Naive thymus-derived CD4-positive, alpha-beta T cell (primary cell): ENCODE measurements around the gene HNRNPD. TPM values are rescaled to one million over a fixed set of nuclear protein-coding genes. Genes with fewer than 3 reads are reported as not detected.

Source experiments
- ATAC-seq: fragments of 150-1000 bp; cut with Tn5 transposase; 2 replicates; pipeline ENCODE4 v1.10.0; 2021; ENCODE audit warnings: mild to moderate bottlenecking, moderate library complexity
- CTCF ChIA-PET: fragments of 350-600 bp; sonication (Branson Sonifier 250); formaldehyde crosslinking; loops from one replicate; lab custom pipeline; 2021; ENCODE audit warnings: antibody characterized with exemption; lab: Charles Lee
- POLR2A ChIA-PET: fragments of 350-600 bp; sonication (Branson Sonifier 250); formaldehyde crosslinking; loops from one replicate; lab custom pipeline; 2021; ENCODE audit warnings: antibody characterized with exemption, inconsistent platforms; lab: Charles Lee
- DNase-seq, 9 donors: peaks; one replicate each; pipeline versions ENCODE4 v3.0.0 to v3.0.0-alpha.2; 2020 to 2022; ENCODE audit warnings: mixed read lengths in 1 of 9
- H3K27ac ChIP-seq: one replicate; pipeline ENCODE4 v1.7.0; 2013; ENCODE audit warnings: mild to moderate bottlenecking, low read depth, low read length, moderate library complexity
- H3K27me3 ChIP-seq, 2 donors: one replicate each; pipeline ENCODE4 v1.7.0; 2013; ENCODE audit warnings: low read length in 2 of 2, mild to moderate bottlenecking in 2 of 2, moderate library complexity in 2 of 2; ENCODE audit not compliant: control insufficient read depth in 2 of 2, insufficient read depth in 2 of 2
- H3K36me3 ChIP-seq, 3 experiments: 1 replicate in 2 of 3; 2 replicates in 1 of 3; pipeline ENCODE4 v1.7.0; 2013; ENCODE audit warnings: low read length in 3 of 3, mild to moderate bottlenecking in 3 of 3, moderate library complexity in 1 of 3; ENCODE audit not compliant: insufficient read depth in 3 of 3, control insufficient read depth in 2 of 3
- H3K4me1 ChIP-seq, 2 donors: one replicate each; pipeline ENCODE4 v1.7.0; 2013; ENCODE audit warnings: low read length in 2 of 2, mild to moderate bottlenecking in 2 of 2, moderate library complexity in 1 of 2; ENCODE audit not compliant: control insufficient read depth in 2 of 2, insufficient read depth in 2 of 2
- H3K4me3 ChIP-seq: 2 replicates; pipeline ENCODE4 v1.7.0; 2013; ENCODE audit warnings: mild to moderate bottlenecking, low read length
- H3K9me3 ChIP-seq, 3 experiments: 1 replicate in 2 of 3; 2 replicates in 1 of 3; pipeline ENCODE4 v1.7.0; 2013; ENCODE audit warnings: low read length in 3 of 3; ENCODE audit not compliant: control insufficient read depth in 2 of 3
- H3K27ac Mint-ChIP-seq, 9 donors: one replicate each; pipeline ENCODE4 v1.8.0; 2020 to 2022; ENCODE audit warnings: mixed read lengths in 9 of 9, mild to moderate bottlenecking in 8 of 9, moderate library complexity in 5 of 9, inconsistent platforms in 2 of 9
- H3K27me3 Mint-ChIP-seq, 5 donors: one replicate each; pipeline ENCODE4 v1.8.0; 2021 to 2022; ENCODE audit warnings: mixed read lengths in 5 of 5, mild to moderate bottlenecking in 1 of 5
- H3K36me3 Mint-ChIP-seq, 5 donors: one replicate each; pipeline ENCODE4 v1.8.0; 2020 to 2022; ENCODE audit warnings: mixed read lengths in 5 of 5, mild to moderate bottlenecking in 3 of 5, inconsistent platforms in 1 of 5
- H3K4me1 Mint-ChIP-seq, 7 donors: one replicate each; pipeline ENCODE4 v1.8.0; 2020 to 2022; ENCODE audit warnings: mixed read lengths in 7 of 7, mild to moderate bottlenecking in 3 of 7, inconsistent platforms in 1 of 7
- H3K4me3 Mint-ChIP-seq, 10 donors: one replicate each; pipeline ENCODE4 v1.8.0; 2020 to 2022; ENCODE audit warnings: mild to moderate bottlenecking in 10 of 10, mixed read lengths in 10 of 10, moderate library complexity in 6 of 10, inconsistent platforms in 2 of 10
- H3K9me3 Mint-ChIP-seq, 11 donors: one replicate each; pipeline ENCODE4 v1.8.0; 2020 to 2022; ENCODE audit warnings: mixed read lengths in 11 of 11, mild to moderate bottlenecking in 4 of 11, inconsistent platforms in 1 of 11, moderate library complexity in 1 of 11
- intact Hi-C, 2 donors: fragments of 100-400 bp; cut with micrococcal nuclease; formaldehyde crosslinking; loops; one replicate each; pipeline ENCODE4 v1.15.1; 2023
- polyA plus RNA-seq, 2 donors: library from polyadenylated mRNA; unstranded; fragments of 300-500 nt; fragmentation: Illumina TruSeq; gene quantifications; one replicate each; pipeline ENCODE4 v1.2.3, GENCODE V29; 2021
- total RNA-seq, 6 experiments: library from RNA in 5 of 6; stranded (reverse) in 5 of 6; gene quantifications; 1 replicate in 5 of 6; 2 replicates in 1 of 6; pipeline ENCODE4 v1.2.3 and lab custom pipeline; 2021 to 2026

Gene HNRNPD
- total and polyA plus RNA-seq, 7 experiments from 2014 or later, result 200 to 355 (median 249) TPM

DNA sequence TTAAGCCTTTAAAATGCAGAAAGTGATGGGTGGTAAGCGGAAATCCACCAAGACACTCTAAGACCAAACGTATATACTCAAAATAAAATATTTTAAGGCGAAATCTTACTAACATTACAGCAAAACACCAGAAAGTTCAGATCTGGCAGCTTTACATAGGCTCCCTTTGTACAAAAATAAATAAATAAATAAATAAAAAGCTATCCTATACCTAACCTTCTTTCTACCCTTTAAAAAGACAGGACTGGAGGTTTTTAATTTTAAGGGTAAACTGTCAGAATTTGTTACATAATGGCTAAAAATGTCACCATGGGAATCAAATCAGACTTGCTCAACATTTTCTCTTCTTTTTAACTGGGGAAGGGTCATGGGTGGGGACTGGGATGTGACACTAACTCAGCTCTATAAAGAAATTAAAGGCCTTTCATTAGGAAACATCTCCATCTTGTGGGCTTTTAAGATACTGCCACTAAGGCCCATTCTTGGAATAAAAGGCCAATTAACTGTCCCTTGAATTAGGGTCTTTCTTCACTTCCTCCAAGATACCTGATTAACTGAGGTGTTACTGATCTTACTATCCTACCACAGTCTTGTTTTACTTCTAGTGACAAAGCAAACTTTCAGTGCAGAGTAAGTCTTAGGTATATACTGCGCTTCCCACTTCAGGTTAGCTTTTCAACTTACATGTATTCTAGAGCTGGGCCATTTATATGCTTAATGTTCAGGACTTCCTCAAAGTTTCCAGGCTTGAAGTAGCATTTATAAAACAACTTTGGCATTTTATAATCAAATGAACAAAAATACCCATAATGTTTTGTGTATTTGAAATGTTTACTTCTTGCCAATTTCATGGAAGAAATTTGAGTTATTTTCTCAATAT lies 13.3 kb downstream of the HNRNPD start:
- H3K27me3 Mint-ChIP-seq, result no peaks in the 10 kb centered on the region
- no peaks in the 10 kb centered on the region for H3K9me3 Mint-ChIP-seq
- H3K36me3 Mint-ChIP-seq, result peaks cover 4 to 33% (median 26%) of the 10 kb centered on the region in 5 donors
- Histone ChIP-seq H3K36me3 (peaks cover 18 to 33% (median 20%) of the 10 kb centered on the region in 3 experiments), H3K4me3 (no peak overlapping the region), H3K4me1 (peaks cover 62 to 74% of the 10 kb centered on the region in 2 donors), H3K27me3 (no peaks in the 10 kb centered on the region), H3K9me3 (no peaks in the 10 kb centered on the region), H3K27ac (peak overlapping the region; percentile 18)
- DNase-seq (peak in 6 of 9 donors; percentile 17 to 33 (median 31)), ATAC-seq (peak; percentile 70)
- peak overlapping the region in 7 of 10 donors; percentile 0 to 56 (median 36) for H3K4me3 Mint-ChIP-seq
- H3K4me1 Mint-ChIP-seq, result peaks cover 64 to 98% (median 89%) of the 10 kb centered on the region in 7 donors
- POLR2A ChIA-PET, result interaction anchor here (0.7 to 4.1 kb wide), 5 partner anchors 9 to 68 kb away, joined by 3 to 28 read pairs (median 3); partner anchors contain the start of genes HNRNPD and HNRNPDL
- intact Hi-C loops, result loop anchor here in 1 of 2 donors (1.0 to 10.0 kb wide), 9 partner anchors 11 to 954 kb away; no protein-coding TSS in a partner anchor
- peak overlapping the region in 8 of 9 donors; percentile 34 to 85 (median 54) for H3K27ac Mint-ChIP-seq
- CTCF ChIA-PET, result interaction anchor here (1.1 to 2.5 kb wide), 7 partner anchors 9 to 236 kb away, joined by 3 to 8 read pairs (median 5); no protein-coding TSS in a partner anchor

DNA sequence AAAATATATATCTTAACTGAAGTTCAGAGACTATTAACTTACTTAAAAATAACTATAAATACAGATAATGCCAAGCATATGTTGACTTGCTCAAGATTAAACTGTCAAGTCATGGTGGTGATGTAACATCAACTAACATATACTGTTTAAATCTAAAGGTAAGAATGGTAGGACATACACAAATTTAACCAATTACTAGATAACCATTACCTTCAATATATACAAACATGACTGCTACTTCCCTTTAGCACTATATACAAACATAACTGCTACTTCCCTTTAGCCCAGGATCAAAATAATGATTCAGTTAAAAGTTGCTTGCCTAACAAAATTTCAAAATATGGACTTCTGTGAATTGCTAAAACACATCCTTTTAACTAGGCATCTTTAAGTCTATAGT lies 14.9 kb downstream of the HNRNPD start:
- H3K4me3 Mint-ChIP-seq, result peak overlapping the region in 5 of 10 donors; percentile 3 to 57 (median 46)
- peaks cover 5 to 39% (median 29%) of the 10 kb centered on the region in 5 donors for H3K36me3 Mint-ChIP-seq
- no peaks in the 10 kb centered on the region for H3K9me3 Mint-ChIP-seq
- intact Hi-C loops, result no loop called here
- peak overlapping the region in 8 of 9 donors; percentile 27 to 85 (median 58) for H3K27ac Mint-ChIP-seq
- no peaks in the 10 kb centered on the region for H3K27me3 ChIP-seq
- H3K4me3 ChIP-seq, result no peak overlapping the region
- no peaks in the 10 kb centered on the region for H3K27me3 Mint-ChIP-seq
- peak overlapping the region; percentile 8 for H3K27ac ChIP-seq
- H3K4me1 Mint-ChIP-seq, result peaks cover 55 to 93% (median 86%) of the 10 kb centered on the region in 7 donors
- peak; percentile 50 for ATAC-seq
- H3K36me3 ChIP-seq, result peaks cover 25 to 45% (median 29%) of the 10 kb centered on the region in 3 experiments
- POLR2A ChIA-PET, result interaction anchor here (3.8 kb wide), 1 partner anchor 13 kb away, joined by 23 read pairs; no protein-coding TSS in a partner anchor
- CTCF ChIA-PET, result interaction anchor here (0.7 kb wide), 1 partner anchor 832 kb away, joined by 3 read pairs; no protein-coding TSS in a partner anchor
- DNase-seq, result no peak
- H3K4me1 ChIP-seq, result peaks cover 57 to 58% of the 10 kb centered on the region in 2 donors
- H3K9me3 ChIP-seq, result no peaks in the 10 kb centered on the region

DNA sequence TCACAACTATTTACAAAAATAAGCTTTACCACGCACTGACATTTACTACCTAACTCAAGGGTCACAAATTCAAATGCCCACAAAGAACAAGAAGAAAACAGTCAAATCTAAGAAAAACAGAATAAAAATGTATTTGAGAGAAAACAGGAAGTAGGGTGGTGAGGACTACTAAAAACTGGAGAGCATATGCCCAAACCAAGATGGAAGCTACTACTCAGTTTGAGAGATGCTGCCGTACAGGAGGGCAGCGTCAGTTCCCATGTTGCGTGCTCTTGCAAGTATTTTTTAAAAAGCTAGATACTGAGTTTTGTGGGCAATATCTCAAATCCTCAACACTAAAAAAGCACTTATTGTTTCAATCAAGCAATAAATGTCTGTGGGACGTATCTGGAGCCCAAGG lies 16.2 kb downstream of the HNRNPD start:
- Mint-ChIP-seq H3K9me3 (no peaks in the 10 kb centered on the region), H3K36me3 (peaks cover 5 to 51% (median 31%) of the 10 kb centered on the region in 5 donors), H3K27ac (peak overlapping the region; percentile 48 to 88 (median 70)), H3K4me1 (peaks cover 48 to 91% (median 85%) of the 10 kb centered on the region in 7 donors), H3K4me3 (peak overlapping the region in 3 of 10 donors; percentile 14 to 53 (median 26)), H3K27me3 (no peaks in the 10 kb centered on the region)
- ChIA-PET CTCF (no interaction called here), POLR2A (interaction anchor here (1.5 kb wide), 1 partner anchor 14 kb away, joined by 6 read pairs; no protein-coding TSS in a partner anchor)
- Histone ChIP-seq H3K9me3 (no peaks in the 10 kb centered on the region), H3K27ac (peak overlapping the region; percentile 32), H3K36me3 (peaks cover 25 to 47% (median 29%) of the 10 kb centered on the region in 3 experiments), H3K4me1 (peaks cover 51 to 55% of the 10 kb centered on the region in 2 donors), H3K4me3 (no peak overlapping the region), H3K27me3 (no peaks in the 10 kb centered on the region)
- intact Hi-C loops, result loop anchor here in 1 of 2 donors (2.0 kb wide), 1 partner anchor 15 kb away; the partner anchor contains the start of gene HNRNPD
- no peak for ATAC-seq
- DNase-seq, result no peak

DNA sequence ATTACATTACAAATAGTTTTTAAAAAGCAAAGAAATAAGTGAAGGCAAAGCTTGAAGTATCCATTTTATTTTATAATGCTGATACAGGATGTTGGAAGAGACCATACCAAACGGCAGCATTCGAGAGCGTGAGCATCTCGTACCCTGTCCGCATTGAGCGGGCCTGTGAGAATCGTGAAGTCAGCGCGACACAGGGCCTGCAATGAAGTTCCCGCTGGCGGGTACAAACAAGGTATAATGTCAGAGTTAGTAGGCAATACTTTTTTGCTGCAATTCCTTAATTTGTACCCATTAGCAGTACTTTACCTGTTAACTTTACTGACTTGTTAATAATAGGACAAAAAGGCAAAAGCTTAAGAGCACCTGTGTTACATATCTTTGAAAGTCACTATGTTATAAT lies 19.0 kb downstream of the HNRNPD start:
- intact Hi-C loops, result loop anchor here in 1 of 2 donors (5.0 kb wide), 1 partner anchor 947 kb away; no protein-coding TSS in a partner anchor
- peaks cover 31 to 71% (median 67%) of the 10 kb centered on the region in 7 donors for H3K4me1 Mint-ChIP-seq
- ATAC-seq, result no peak

DNA sequence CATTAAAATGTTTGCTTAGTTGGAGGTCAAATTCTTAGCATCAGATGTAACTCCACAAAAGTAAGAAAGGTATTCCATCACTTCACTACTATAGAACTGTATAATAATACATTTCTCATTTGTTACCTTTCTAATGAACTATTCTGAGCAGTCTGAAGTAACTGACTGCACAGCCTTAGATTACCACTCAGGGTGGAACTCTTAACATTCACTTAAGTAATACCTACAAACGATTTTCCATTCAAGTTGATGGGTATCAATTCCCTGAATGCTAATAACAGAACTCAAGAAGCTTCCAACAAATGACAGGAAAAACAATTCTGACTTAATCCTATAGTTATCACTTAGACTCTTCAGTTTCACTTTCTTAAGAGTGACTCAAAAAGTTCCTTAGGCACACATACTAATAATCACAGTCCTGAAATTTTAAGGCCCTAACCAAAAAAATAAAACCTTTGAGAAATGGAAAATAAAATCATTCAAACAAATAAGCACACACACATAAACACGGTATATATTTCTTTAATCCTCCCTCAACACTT lies 20.9 kb downstream of the HNRNPD start:
- ATAC-seq, result no peak
- intact Hi-C loops, result loop anchor here in 1 of 2 donors (5.0 kb wide), 1 partner anchor 946 kb away; no protein-coding TSS in a partner anchor
- Mint-ChIP-seq H3K4me1 (peaks cover 16 to 66% (median 58%) of the 10 kb centered on the region in 7 donors), H3K9me3 (peaks cover 0 to 1% (median 0%) of the 10 kb centered on the region in 11 donors), H3K36me3 (peaks cover 8 to 62% (median 41%) of the 10 kb centered on the region in 5 donors), H3K27ac (peak overlapping the region; percentile 32 to 87 (median 44)), H3K4me3 (no peak overlapping the region), H3K27me3 (no peaks in the 10 kb centered on the region)
- DNase-seq, result no peak
- H3K27ac ChIP-seq, result peak overlapping the region; percentile 7
- no peaks in the 10 kb centered on the region for H3K9me3 ChIP-seq
- no peak overlapping the region for H3K4me3 ChIP-seq
- H3K4me1 ChIP-seq, result peaks cover 13 to 22% of the 10 kb centered on the region in 2 donors
- ChIA-PET CTCF (no interaction called here), POLR2A (interaction anchor here (1.0 kb wide), 1 partner anchor 9 kb away, joined by 4 read pairs; no protein-coding TSS in a partner anchor)
- H3K27me3 ChIP-seq, result no peaks in the 10 kb centered on the region
- peaks cover 29 to 55% (median 39%) of the 10 kb centered on the region in 3 experiments for H3K36me3 ChIP-seq

More for the DNA sequence above, 19.0 kb downstream of the HNRNPD start:
- peaks cover 0 to 1% (median 0%) of the 10 kb centered on the region in 11 donors for H3K9me3 Mint-ChIP-seq
- DNase-seq, result no peak
- Histone ChIP-seq H3K27me3 (no peaks in the 10 kb centered on the region), H3K27ac (no peak overlapping the region), H3K4me3 (no peak overlapping the region), H3K36me3 (peaks cover 29 to 60% (median 35%) of the 10 kb centered on the region in 3 experiments), H3K4me1 (peaks cover 29 to 31% of the 10 kb centered on the region in 2 donors), H3K9me3 (no peaks in the 10 kb centered on the region)
- POLR2A ChIA-PET, result interaction anchor here (0.6 to 2.2 kb wide), 5 partner anchors 12 to 74 kb away, joined by 3 to 12 read pairs (median 4); partner anchors contain the start of gene HNRNPD
- CTCF ChIA-PET, result interaction anchor here (1.3 kb wide), 1 partner anchor 18 kb away, joined by 4 read pairs; no protein-coding TSS in a partner anchor
- H3K36me3 Mint-ChIP-seq, result peaks cover 8 to 64% (median 41%) of the 10 kb centered on the region in 5 donors
- no peaks in the 10 kb centered on the region for H3K27me3 Mint-ChIP-seq
- no peak overlapping the region for H3K27ac Mint-ChIP-seq
- H3K4me3 Mint-ChIP-seq, result no peak overlapping the region
